Panc1 (cell line): ENCODE data around the gene BABAM2. TPM values are rescaled to one million over a fixed set of nuclear protein-coding genes. Genes with fewer than 3 reads are reported as not detected.

Source experiments
- ATAC-seq: fragments of 200-7000 bp; cut with Tn5 transposase; 2 replicates; pipeline ENCODE4 v1.9.1; 2020; ENCODE audit warnings: mild to moderate bottlenecking, moderate library complexity
- BruUV-seq: library from RNA; stranded (reverse); fragments of 400-500 nt; replicated peaks from 2 replicates; lab custom pipeline; 2021; lab: Mats Ljungman, UMichigan
- CTCF ChIA-PET: fragments of 300-600 bp; sonication (Branson Sonifier 250); formaldehyde crosslinking; loops from one replicate; lab custom pipeline; 2022; ENCODE audit warnings: antibody characterized with exemption; lab: Charles Lee
- POLR2A ChIA-PET: fragments of 300-600 bp; sonication (Branson Sonifier 250); formaldehyde crosslinking; loops from one replicate; lab custom pipeline; 2022; ENCODE audit warnings: antibody characterized with exemption; lab: Charles Lee
- DNase-seq: peaks from one replicate; pipeline ENCODE4 v3.0.0-alpha.2; 2010; ENCODE audit warnings: low read depth, low spot score
- H3K27ac ChIP-seq: 2 replicates; pipeline ENCODE4 v1.5.1; 2011; ENCODE audit warnings: mild to moderate bottlenecking, low read length, inconsistent platforms
- H3K27me3 ChIP-seq: fragments of 200-500 bp; sonication (Bioruptor generic); 2 replicates; pipeline ENCODE4 v1.6.0; 2014; ENCODE audit warnings: low read length, inconsistent platforms; ENCODE audit not compliant: control insufficient read depth, insufficient read depth
- H3K36me3 ChIP-seq: fragments of 200-500 bp; sonication (Bioruptor generic); 2 replicates; pipeline ENCODE4 v1.5.1; 2014; ENCODE audit warnings: inconsistent platforms, mild to moderate bottlenecking, low read length, moderate library complexity; ENCODE audit not compliant: control insufficient read depth, insufficient read depth
- H3K4me1 ChIP-seq: 2 replicates; pipeline ENCODE4 v1.5.1; 2011; ENCODE audit warnings: inconsistent platforms, mild to moderate bottlenecking, low read length, moderate library complexity; ENCODE audit not compliant: control insufficient read depth, insufficient read depth
- H3K4me3 ChIP-seq, 2 experiments: 2 replicates each; pipeline ENCODE4 v1.5.1; 2011 to 2012; ENCODE audit warnings: low read depth in 2 of 2, low read length in 2 of 2, mild to moderate bottlenecking in 2 of 2, inconsistent platforms in 1 of 2, moderate library complexity in 1 of 2
- H3K9me3 ChIP-seq: fragments of 200-500 bp; sonication (Bioruptor generic); 2 replicates; pipeline ENCODE4 v1.5.1; 2014; ENCODE audit warnings: low read depth, mild to moderate bottlenecking, inconsistent platforms, low read length, moderate library complexity; ENCODE audit not compliant: control insufficient read depth, insufficient read depth
- CTCF ChIP-seq: fragments of 450-650 bp; IDR thresholded peaks from 2 replicates; pipeline ENCODE4 v1.5.1; 2017; ENCODE audit warnings: mild to moderate bottlenecking
- POLR2AphosphoS5 ChIP-seq: IDR thresholded peaks from 2 replicates; pipeline ENCODE4 v1.6.1; 2012; ENCODE audit warnings: mild to moderate bottlenecking, low read depth, low read length, moderate library complexity
- REST ChIP-seq, 2 experiments: IDR thresholded peaks; 2 replicates each; pipeline ENCODE4 v1.6.1; 2011 to 2012; ENCODE audit warnings: low read depth in 2 of 2, control low read depth in 1 of 2, low read length in 1 of 2, mild to moderate bottlenecking in 1 of 2, moderate library complexity in 1 of 2; ENCODE audit not compliant: insufficient read depth in 1 of 2
- SIN3A ChIP-seq: IDR thresholded peaks from 2 replicates; pipeline ENCODE4 v1.6.1; 2012; ENCODE audit warnings: low read depth, mild to moderate bottlenecking, low read length, moderate library complexity, borderline replicate concordance; ENCODE audit not compliant: insufficient read depth
- TCF7L2 ChIP-seq: IDR thresholded peaks from 2 replicates; pipeline ENCODE4 v1.6.1; 2011; ENCODE audit warnings: mild to moderate bottlenecking, low read depth, low read length, inconsistent platforms
- in situ Hi-C: cut with HindIII; loops from 2 replicates; pipeline ENCODE4 v1.10.0; 2016; ENCODE audit warnings: low sequenced_read_pairs, low pct_unique_long_range_greater_than_20kb
- intact Hi-C: fragments of 100-400 bp; cut with micrococcal nuclease; formaldehyde crosslinking; loops from one replicate; pipeline ENCODE4 v1.10.0; 2022; ENCODE audit not compliant: unreplicated experiment
- total RNA-seq: library from RNA; stranded (reverse); gene quantifications from one replicate; pipeline ENCODE4 v1.2.1, GENCODE V29; 2021; ENCODE audit not compliant: unreplicated experiment

The BABAM2 gene
- total RNA-seq, 1 experiment from 2014 or later = 31.2 TPM

- Histone ChIP-seq H3K9me3 (no peaks in the 10 kb centered on the region), H3K27ac (no peak overlapping the region), H3K4me1 (no peaks in the 10 kb centered on the region), H3K4me3 (no peak overlapping the region), H3K36me3 (no peaks in the 10 kb centered on the region), H3K27me3 (no peaks in the 10 kb centered on the region)
- no peak for TF ChIP-seq TCF7L2
- no peak for TF ChIP-seq REST (IDR thresholded peaks at IDR 0.05; ENCODE audit: insufficient read depth in 1 of 2, low read depth in 2 of 2, low read length in 1 of 2)
- POLR2A ChIA-PET = no interaction called here
- CTCF ChIA-PET = interaction anchor here (0.7 kb wide), 1 partner anchor 1005 kb away, joined by 3 read pairs; no protein-coding TSS in a partner anchor
- no peak for DNase-seq
- intact Hi-C loops = no loop called here
- no peak for ATAC-seq
- in situ Hi-C loops = no loop called here
- BruUV-seq = no TSS peak
Measured at GRCh38 chr2:28314968-28315367, 424.4 kb downstream of the BABAM2 start.

GRCh38 chr2:28316546-28317335 is 426.2 kb downstream of the BABAM2 start:
- H3K4me3 ChIP-seq = no peak overlapping the region
- H3K9me3 ChIP-seq = no peaks in the 10 kb centered on the region
- no peaks in the 10 kb centered on the region for H3K4me1 ChIP-seq
- TF ChIP-seq TCF7L2 (no peak), CTCF (no peak), SIN3A (no peak), POLR2AphosphoS5 (no peak), REST (IDR thresholded peaks at IDR 0.05; ENCODE audit: insufficient read depth in 1 of 2, low read depth in 2 of 2, low read length in 1 of 2) (no peak)
- no peak overlapping the region for H3K27ac ChIP-seq
- no peaks in the 10 kb centered on the region for H3K36me3 ChIP-seq
- no peak for DNase-seq
- in situ Hi-C loops = no loop called here
- ATAC-seq = no peak
- POLR2A ChIA-PET = no interaction called here
- intact Hi-C loops = no loop called here
- BruUV-seq = no TSS peak
- no peaks in the 10 kb centered on the region for H3K27me3 ChIP-seq
- CTCF ChIA-PET = no interaction called here
